Liver (tissue), 2 donors: ENCODE results near the gene ORAI2.
"Not testable (repeated sequence)": the region's sequence is repeated elsewhere in the genome, so short reads cannot be mapped to it uniquely, and the experiment has no call there.

Source experiments
- CTCF ChIP-seq: fragments of 150-350 bp; IDR thresholded peaks from 2 replicates; pipeline ENCODE4 v1.5.1; 2017; ENCODE audit warnings: improper control_type of control experiment, low read depth, low read length; ENCODE audit not compliant: missing input control
- ZBTB33 ChIP-seq: IDR thresholded peaks from 2 replicates; pipeline ENCODE4 v1.6.1; 2016; ENCODE audit warnings: antibody characterized with exemption
- donor health status: healthy.

- not testable (repeated sequence) for TF ChIP-seq CTCF, ZBTB33
Measured at GRCh38 chr7:102505298-102506185, 72.2 kb downstream of the ORAI2 start.
